ENCODE results near the gene SLC25A13. TPM values are rescaled to one million over a fixed set of nuclear protein-coding genes. Genes with fewer than 3 reads are reported as not detected.
"Not testable (repeated sequence)": the region's sequence is repeated elsewhere in the genome, so short reads cannot be mapped to it uniquely, and the experiment has no call there.

The SLC25A13 gene
- polyA plus RNA-seq, 1 donor = 41.0 TPM

DNA sequence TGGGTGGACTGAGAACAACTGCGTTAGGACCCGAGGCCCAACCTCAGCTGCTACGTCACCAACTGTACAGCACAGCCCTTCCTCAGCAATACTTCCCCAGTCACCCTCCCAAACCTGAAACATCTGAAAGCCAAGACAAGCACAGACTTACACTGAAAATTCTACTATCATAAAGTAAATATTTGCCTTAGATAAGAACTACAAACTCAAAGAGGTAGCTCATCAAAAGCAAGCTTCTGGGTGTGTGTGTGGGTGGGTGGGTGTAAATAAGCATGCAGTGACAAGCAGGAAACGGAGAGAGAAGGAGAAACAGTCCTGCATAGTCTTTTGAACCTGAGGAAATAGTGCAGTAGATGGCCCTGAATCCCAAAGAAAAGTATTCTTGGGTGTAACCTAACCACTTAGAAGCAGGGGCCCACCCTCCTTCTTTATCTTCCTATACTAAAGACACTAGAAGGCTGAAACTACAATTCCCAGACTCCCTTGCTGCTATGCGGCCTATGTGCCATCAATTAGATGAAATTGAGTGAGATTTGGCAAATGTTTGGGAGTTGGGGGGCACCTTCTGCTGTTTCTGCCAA, 18.7 kb downstream of the SLC25A13 start:
- Histone ChIP-seq H3K4me3 (ENCODE audit: low read length) (no peak overlapping the region), H3K9me3 (ENCODE audit: control insufficient read depth, low read depth, low read length) (no peaks in the 10 kb centered on the region), H3K36me3 (ENCODE audit: control insufficient read depth, insufficient read depth, low read length) (peaks cover 5% of the 10 kb centered on the region), H3K27ac (ENCODE audit: low read length) (no peak overlapping the region), H3K27me3 (ENCODE audit: control insufficient read depth, insufficient read depth, low read length) (no peaks in the 10 kb centered on the region), H3K4me1 (ENCODE audit: control insufficient read depth, insufficient read depth, low read length) (peaks cover 15% of the 10 kb centered on the region)
- peak; percentile 28 to 77 for DNase-seq
- no CpG with 5 or more reads among the region's 5 CpGs for WGBS (ENCODE audit: insufficient coverage, low lambda C conversion rate)

GRCh38 chr7:96300986-96301385, 20.9 kb downstream of the SLC25A13 start:
- Histone ChIP-seq H3K36me3 (ENCODE audit: control insufficient read depth, insufficient read depth, low read length) (peaks cover 5% of the 10 kb centered on the region), H3K4me1 (ENCODE audit: control insufficient read depth, insufficient read depth, low read length) (peaks cover 12% of the 10 kb centered on the region), H3K9me3 (ENCODE audit: control insufficient read depth, low read depth, low read length) (no peaks in the 10 kb centered on the region), H3K27ac (ENCODE audit: low read length) (no peak overlapping the region), H3K27me3 (ENCODE audit: control insufficient read depth, insufficient read depth, low read length) (no peaks in the 10 kb centered on the region), H3K4me3 (ENCODE audit: low read length) (no peak overlapping the region)
- no CpG with 5 or more reads among the region's 1 CpG for WGBS (ENCODE audit: insufficient coverage, low lambda C conversion rate)
- no peak for DNase-seq

DNA sequence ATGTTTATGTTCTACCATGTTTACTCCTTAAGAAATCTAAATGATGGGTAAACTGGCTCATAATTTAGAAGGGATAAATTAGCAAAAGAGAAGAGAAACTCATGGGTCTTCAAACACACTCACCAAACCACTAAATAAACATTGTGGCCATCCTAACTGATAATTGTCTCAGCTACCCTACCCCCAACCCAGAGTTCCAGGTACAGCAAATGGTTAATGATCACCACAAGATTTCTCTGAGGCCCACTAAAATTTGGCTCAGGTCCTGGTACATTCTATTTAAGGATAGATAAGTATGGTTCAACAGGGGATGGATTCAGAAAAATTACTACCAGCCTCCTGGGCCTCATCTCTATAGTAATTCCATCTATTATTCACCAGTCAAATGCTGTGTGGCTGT, 21.4 kb downstream of the SLC25A13 start:
- DNase-seq = no peak
- Histone ChIP-seq H3K9me3 (ENCODE audit: control insufficient read depth, low read depth, low read length) (no peaks in the 10 kb centered on the region), H3K27me3 (ENCODE audit: control insufficient read depth, insufficient read depth, low read length) (no peaks in the 10 kb centered on the region), H3K4me3 (ENCODE audit: low read length) (no peak overlapping the region), H3K36me3 (ENCODE audit: control insufficient read depth, insufficient read depth, low read length) (peaks cover 5% of the 10 kb centered on the region), H3K27ac (ENCODE audit: low read length) (no peak overlapping the region), H3K4me1 (ENCODE audit: control insufficient read depth, insufficient read depth, low read length) (peaks cover 12% of the 10 kb centered on the region)

DNA sequence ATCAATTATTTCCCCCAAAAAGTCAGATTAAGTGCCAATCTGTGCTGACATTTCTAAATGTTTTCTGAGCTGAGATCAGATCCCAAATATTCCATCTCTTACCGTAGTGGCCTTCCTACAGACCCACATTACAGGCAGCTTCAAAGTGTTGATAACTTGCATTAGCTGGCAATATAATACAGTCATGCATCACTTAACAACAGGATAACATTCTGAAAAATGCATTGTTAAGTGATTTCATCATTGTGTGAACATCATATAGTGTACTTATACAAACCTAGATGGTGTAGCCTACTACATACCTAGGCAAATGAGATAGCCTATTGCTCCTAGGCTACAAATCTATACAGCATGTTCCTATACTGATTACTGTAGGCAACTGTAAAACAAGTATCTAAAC, 22.4 kb downstream of the SLC25A13 start:
- Histone ChIP-seq H3K4me1 (ENCODE audit: control insufficient read depth, insufficient read depth, low read length) (peaks cover 12% of the 10 kb centered on the region), H3K27ac (ENCODE audit: low read length) (no peak overlapping the region), H3K36me3 (ENCODE audit: control insufficient read depth, insufficient read depth, low read length) (peaks cover 8% of the 10 kb centered on the region), H3K27me3 (ENCODE audit: control insufficient read depth, insufficient read depth, low read length) (no peaks in the 10 kb centered on the region), H3K4me3 (ENCODE audit: low read length) (no peak overlapping the region), H3K9me3 (ENCODE audit: control insufficient read depth, low read depth, low read length) (no peaks in the 10 kb centered on the region)
- no CpG with 5 or more reads among the region's 1 CpG for WGBS (ENCODE audit: insufficient coverage, low lambda C conversion rate)
- DNase-seq = no peak

DNA sequence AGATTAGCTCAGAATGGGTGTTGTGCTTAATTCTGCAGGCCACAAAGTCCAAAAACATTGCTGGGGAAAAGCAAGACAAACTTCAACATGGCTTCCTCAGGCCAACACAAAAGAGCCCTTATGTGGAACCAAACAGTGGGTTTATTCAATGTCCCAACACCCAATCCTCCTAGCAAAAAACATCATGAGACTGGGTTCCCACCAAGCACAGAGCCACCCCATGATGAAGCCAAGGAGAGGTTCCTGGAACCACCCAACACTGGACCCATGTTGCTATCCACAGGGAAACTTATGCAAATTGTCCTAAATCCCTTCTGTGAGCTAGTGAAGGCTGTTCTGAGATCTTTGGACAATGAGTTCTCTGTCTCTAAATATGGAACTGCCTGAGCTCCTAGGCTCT, 24.0 kb downstream of the SLC25A13 start:
- Histone ChIP-seq H3K27me3 (ENCODE audit: control insufficient read depth, insufficient read depth, low read length) (no peaks in the 10 kb centered on the region), H3K9me3 (ENCODE audit: control insufficient read depth, low read depth, low read length) (no peaks in the 10 kb centered on the region), H3K4me1 (ENCODE audit: control insufficient read depth, insufficient read depth, low read length) (peaks cover 6% of the 10 kb centered on the region)

DNA sequence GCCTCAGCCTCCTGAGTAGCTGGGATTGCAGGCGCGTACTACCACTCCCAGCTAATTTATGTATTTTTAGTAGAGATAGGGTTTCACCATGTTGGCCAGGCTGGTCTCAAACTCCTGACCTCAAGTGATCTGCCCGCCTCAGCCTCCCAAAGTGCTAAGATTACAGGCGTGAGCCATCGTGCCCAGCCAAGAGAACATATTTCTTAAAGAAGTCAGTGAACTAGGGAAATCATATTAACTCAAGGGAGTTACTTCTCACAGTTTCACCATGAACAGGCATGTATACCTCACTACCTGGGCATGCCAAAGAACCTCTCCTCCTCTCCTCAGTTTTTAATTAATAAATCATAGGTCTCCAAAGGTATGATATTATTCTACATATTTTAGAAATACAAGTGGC, 24.5 kb downstream of the SLC25A13 start:
- H3K4me1 ChIP-seq (ENCODE audit: control insufficient read depth, insufficient read depth, low read length); H3K9me3 ChIP-seq (ENCODE audit: control insufficient read depth, low read depth, low read length); DNase-seq; H3K27me3 ChIP-seq (ENCODE audit: control insufficient read depth, insufficient read depth, low read length); H3K27ac ChIP-seq (ENCODE audit: low read length); H3K36me3 ChIP-seq (ENCODE audit: control insufficient read depth, insufficient read depth, low read length); H3K4me3 ChIP-seq (ENCODE audit: low read length): not testable (repeated sequence)
- WGBS (ENCODE audit: insufficient coverage, low lambda C conversion rate) = no CpG with 5 or more reads among the region's 5 CpGs

More for the DNA sequence above, 24.0 kb downstream of the SLC25A13 start:
- H3K36me3 ChIP-seq (ENCODE audit: control insufficient read depth, insufficient read depth, low read length) = peaks cover 8% of the 10 kb centered on the region
- no peak overlapping the region for H3K27ac ChIP-seq (ENCODE audit: low read length)
- no peak overlapping the region for H3K4me3 ChIP-seq (ENCODE audit: low read length)
- DNase-seq = no peak

- WGBS (ENCODE audit: insufficient coverage, low lambda C conversion rate) = no CpG with 5 or more reads among the region's 4 CpGs
- H3K9me3 ChIP-seq (ENCODE audit: control insufficient read depth, low read depth, low read length); DNase-seq; H3K4me3 ChIP-seq (ENCODE audit: low read length); H3K36me3 ChIP-seq (ENCODE audit: control insufficient read depth, insufficient read depth, low read length); H3K4me1 ChIP-seq (ENCODE audit: control insufficient read depth, insufficient read depth, low read length); H3K27me3 ChIP-seq (ENCODE audit: control insufficient read depth, insufficient read depth, low read length); H3K27ac ChIP-seq (ENCODE audit: low read length): not testable (repeated sequence)
Measured at GRCh38 chr7:96293911-96294310, 28.0 kb downstream of the SLC25A13 start.

DNA sequence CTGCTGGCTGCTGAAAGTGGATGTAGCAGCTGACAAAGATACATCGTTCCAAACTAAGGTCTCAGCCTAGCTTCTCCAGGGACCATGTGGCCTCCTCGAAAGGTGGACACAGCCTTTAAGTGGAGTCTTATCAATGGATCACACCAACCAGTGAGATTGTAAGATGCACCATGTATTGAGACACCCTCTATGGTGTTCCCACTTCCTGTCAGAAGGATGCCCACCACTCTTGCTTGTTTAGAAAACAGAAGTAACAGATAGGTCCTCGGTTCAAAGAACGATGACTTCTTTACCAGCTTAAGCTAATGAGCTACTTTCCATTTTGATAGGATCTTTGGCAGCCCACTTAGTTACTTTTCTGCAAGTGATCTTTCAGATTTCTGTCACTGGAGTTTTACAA, 34.3 kb downstream of the SLC25A13 start:
- Histone ChIP-seq H3K27me3 (ENCODE audit: control insufficient read depth, insufficient read depth, low read length) (no peaks in the 10 kb centered on the region), H3K4me1 (ENCODE audit: control insufficient read depth, insufficient read depth, low read length) (no peaks in the 10 kb centered on the region), H3K9me3 (ENCODE audit: control insufficient read depth, low read depth, low read length) (no peaks in the 10 kb centered on the region), H3K4me3 (ENCODE audit: low read length) (no peak overlapping the region), H3K36me3 (ENCODE audit: control insufficient read depth, insufficient read depth, low read length) (no peaks in the 10 kb centered on the region), H3K27ac (ENCODE audit: low read length) (no peak overlapping the region)
- no CpG with 5 or more reads among the region's 4 CpGs for WGBS (ENCODE audit: insufficient coverage, low lambda C conversion rate)
- DNase-seq = no peak

DNA sequence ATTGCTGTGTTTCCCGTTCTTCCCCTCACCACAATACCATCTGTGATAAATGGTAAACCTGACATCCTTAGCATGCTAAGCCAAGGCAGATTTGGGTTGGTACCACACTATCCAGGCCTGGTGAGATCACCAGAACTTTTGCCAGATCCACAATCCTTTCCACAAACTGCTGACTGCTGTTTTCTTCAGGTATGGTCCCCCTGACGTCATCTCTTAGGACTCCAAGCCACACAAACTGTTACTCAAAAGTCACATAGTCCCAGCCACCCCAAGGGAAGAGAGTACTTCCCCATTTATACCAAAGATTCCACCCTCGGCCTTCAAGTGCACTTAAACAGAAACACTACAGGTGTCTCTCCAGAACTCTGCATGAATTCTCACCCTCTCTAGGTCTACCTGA, 34.8 kb downstream of the SLC25A13 start:
- Histone ChIP-seq H3K27ac (ENCODE audit: low read length) (no peak overlapping the region), H3K27me3 (ENCODE audit: control insufficient read depth, insufficient read depth, low read length) (no peaks in the 10 kb centered on the region), H3K9me3 (ENCODE audit: control insufficient read depth, low read depth, low read length) (no peaks in the 10 kb centered on the region), H3K4me1 (ENCODE audit: control insufficient read depth, insufficient read depth, low read length) (no peaks in the 10 kb centered on the region), H3K4me3 (ENCODE audit: low read length) (no peak overlapping the region), H3K36me3 (ENCODE audit: control insufficient read depth, insufficient read depth, low read length) (no peaks in the 10 kb centered on the region)
- WGBS (ENCODE audit: insufficient coverage, low lambda C conversion rate) = no CpG with 5 or more reads among the region's 3 CpGs
- DNase-seq = no peak

GRCh38 chr7:96285579-96285978, 36.3 kb downstream of the SLC25A13 start:
- DNase-seq = no peak
- Histone ChIP-seq H3K36me3 (ENCODE audit: control insufficient read depth, insufficient read depth, low read length) (no peaks in the 10 kb centered on the region), H3K27ac (ENCODE audit: low read length) (no peak overlapping the region), H3K4me3 (ENCODE audit: low read length) (no peak overlapping the region), H3K9me3 (ENCODE audit: control insufficient read depth, low read depth, low read length) (no peaks in the 10 kb centered on the region), H3K27me3 (ENCODE audit: control insufficient read depth, insufficient read depth, low read length) (no peaks in the 10 kb centered on the region), H3K4me1 (ENCODE audit: control insufficient read depth, insufficient read depth, low read length) (no peaks in the 10 kb centered on the region)
- 82% methylated on average over 3 of the region's 3 CpGs for WGBS (ENCODE audit: insufficient coverage, low lambda C conversion rate)

GRCh38 chr7:96284835-96285234, 37.1 kb downstream of the SLC25A13 start:
- Histone ChIP-seq H3K36me3 (ENCODE audit: control insufficient read depth, insufficient read depth, low read length) (peaks cover under 1% of the 10 kb centered on the region), H3K4me1 (ENCODE audit: control insufficient read depth, insufficient read depth, low read length) (no peaks in the 10 kb centered on the region), H3K27ac (ENCODE audit: low read length) (no peak overlapping the region), H3K9me3 (ENCODE audit: control insufficient read depth, low read depth, low read length) (no peaks in the 10 kb centered on the region), H3K4me3 (ENCODE audit: low read length) (no peak overlapping the region), H3K27me3 (ENCODE audit: control insufficient read depth, insufficient read depth, low read length) (no peaks in the 10 kb centered on the region)
- no peak for DNase-seq
- WGBS (ENCODE audit: insufficient coverage, low lambda C conversion rate) = 93% methylated on average over 3 of the region's 3 CpGs

All from large intestine (tissue), 3 donors.